ENCODE data around the gene NUP155.
"Not testable (repeated sequence)": the region's sequence is repeated elsewhere in the genome, so short reads cannot be mapped to it uniquely, and the experiment has no call there.

Gene NUP155

GRCh38 chr5:37283214-37283820 lies 87.6 kb downstream of the NUP155 start:
- in situ Hi-C loops (cut with HindIII; ENCODE audit: low sequenced_read_pairs): no loop called here

- in situ Hi-C loops (cut with HindIII; ENCODE audit: low sequenced_read_pairs): no loop called here
These were observed 95.4 kb downstream of the NUP155 start for GRCh38 chr5:37275511-37275910.

- in situ Hi-C loops (cut with HindIII; ENCODE audit: low sequenced_read_pairs): no loop called here
These were observed 98.4 kb downstream of the NUP155 start for GRCh38 chr5:37272511-37272910.

GRCh38 chr5:37268100-37268499 lies 102.8 kb downstream of the NUP155 start:
- in situ Hi-C loops (cut with HindIII; ENCODE audit: low sequenced_read_pairs): not testable (repeated sequence)

- in situ Hi-C loops (cut with HindIII; ENCODE audit: low sequenced_read_pairs): no loop called here
These were observed 115.0 kb downstream of the NUP155 start for GRCh38 chr5:37255774-37256358.

GRCh38 chr5:37254581-37254980 lies 116.3 kb downstream of the NUP155 start:
- in situ Hi-C loops (cut with HindIII; ENCODE audit: low sequenced_read_pairs): no loop called here

- in situ Hi-C loops (cut with HindIII; ENCODE audit: low sequenced_read_pairs): no loop called here
These were observed 119.2 kb downstream of the NUP155 start for GRCh38 chr5:37251665-37252064.

- in situ Hi-C loops (cut with HindIII; ENCODE audit: low sequenced_read_pairs): no loop called here
These were observed 121.1 kb downstream of the NUP155 start for GRCh38 chr5:37249815-37250164.

GRCh38 chr5:37248970-37249814 lies 121.7 kb downstream of the NUP155 start, which contains the start of gene CPLANE1:
TSS of gene CPLANE1 (minus strand) at chr5:37249376. CDS start at chr5:37247698, 1,678 bp downstream.
- in situ Hi-C loops (cut with HindIII; ENCODE audit: low sequenced_read_pairs): no loop called here

GRCh38 chr5:37248421-37248969 lies 122.4 kb downstream of the NUP155 start:
- in situ Hi-C loops (cut with HindIII; ENCODE audit: low sequenced_read_pairs): no loop called here

- in situ Hi-C loops (cut with HindIII; ENCODE audit: low sequenced_read_pairs): no loop called here
These were observed 123.4 kb downstream of the NUP155 start for GRCh38 chr5:37247496-37247895.

- in situ Hi-C loops (cut with HindIII; ENCODE audit: low sequenced_read_pairs): no loop called here
These were observed 123.9 kb downstream of the NUP155 start for GRCh38 chr5:37247036-37247435.
